Caco-2 (cell line): Measurements from ENCODE around the gene ADCY1. TPM values are rescaled to one million over a fixed set of nuclear protein-coding genes. Genes with fewer than 3 reads are reported as not detected.

Source experiments
- BruUV-seq: library from RNA; stranded (reverse); fragments of 400-500 nt; replicated peaks from 2 replicates; lab custom pipeline; 2021; lab: Mats Ljungman, UMichigan
- CTCF ChIA-PET: fragments of 300-600 bp; sonication (Branson Sonifier 250); formaldehyde crosslinking; loops from one replicate; lab custom pipeline; 2022; ENCODE audit warnings: antibody characterized with exemption; lab: Charles Lee
- POLR2A ChIA-PET: fragments of 300-600 bp; sonication (Branson Sonifier 250); formaldehyde crosslinking; loops from one replicate; lab custom pipeline; 2022; ENCODE audit warnings: antibody characterized with exemption; lab: Charles Lee
- DNase-seq, 2 experiments: peaks; one replicate each; pipeline versions ENCODE4 v3.0.0 to v3.0.0-alpha.2; 2020 to 2022
- H3K27me3 ChIP-seq: replicated peaks from 2 replicates; pipeline ENCODE4 v1.6.0; 2011; ENCODE audit warnings: low read length; ENCODE audit not compliant: control insufficient read depth, insufficient read depth
- H3K36me3 ChIP-seq: 2 replicates; pipeline ENCODE4 v1.5.1; 2011; ENCODE audit warnings: low read length; ENCODE audit not compliant: control insufficient read depth, insufficient read depth
- H3K4me1 ChIP-seq: fragments of 250-450 bp; sonication (Bioruptor Pico); 2 replicates; pipeline ENCODE4 v1.5.1; 2020; ENCODE audit warnings: mild to moderate bottlenecking
- H3K4me3 ChIP-seq: 2 replicates; pipeline ENCODE4 v1.5.1; 2011; ENCODE audit warnings: low read depth, mild to moderate bottlenecking, control low read depth, low read length
- H3K9me3 ChIP-seq: fragments of 250-450 bp; sonication (Bioruptor Pico); 2 replicates; pipeline ENCODE4 v1.5.1; 2020; ENCODE audit warnings: mild to moderate bottlenecking, moderate library complexity
- H3K27ac Mint-ChIP-seq: one replicate; pipeline ENCODE4 v1.8.0; 2022; ENCODE audit warnings: mixed read lengths; ENCODE audit not compliant: unreplicated experiment
- H3K27me3 Mint-ChIP-seq: one replicate; pipeline ENCODE4 v1.8.0; 2022; ENCODE audit warnings: mixed read lengths; ENCODE audit not compliant: insufficient read depth, unreplicated experiment
- H3K36me3 Mint-ChIP-seq: one replicate; pipeline ENCODE4 v1.8.0; 2022; ENCODE audit warnings: mild to moderate bottlenecking, mixed read lengths; ENCODE audit not compliant: insufficient read depth, unreplicated experiment
- H3K4me1 Mint-ChIP-seq: one replicate; pipeline ENCODE4 v1.8.0; 2022; ENCODE audit warnings: low read depth, mixed read lengths; ENCODE audit not compliant: unreplicated experiment
- H3K4me3 Mint-ChIP-seq: one replicate; pipeline ENCODE4 v1.8.0; 2022; ENCODE audit warnings: mild to moderate bottlenecking, moderate library complexity, mixed read lengths; ENCODE audit not compliant: unreplicated experiment
- H3K9me3 Mint-ChIP-seq: one replicate; pipeline ENCODE4 v1.8.0; 2022; ENCODE audit warnings: mixed read lengths; ENCODE audit not compliant: unreplicated experiment
- intact Hi-C: fragments of 100-400 bp; cut with micrococcal nuclease; formaldehyde crosslinking; loops from one replicate; pipeline ENCODE4 v1.10.0; 2022; ENCODE audit not compliant: unreplicated experiment
- total RNA-seq: library from RNA; stranded (reverse); gene quantifications from 2 replicates; pipeline ENCODE4 v1.2.3, GENCODE V29; 2022
- TF ChIP-seq, protein P1 (sequence below), 2 experiments: fragments of 200-600 bp in 1 of 2; IDR thresholded peaks; 1 replicate in 1 of 2; 2 replicates in 1 of 2; pipeline versions ENCODE4 v1.5.1 to v1.8.0; 2011 to 2022; ENCODE audit warnings: antibody characterized with exemption in 1 of 2, control low read depth in 1 of 2, inconsistent platforms in 1 of 2, low read depth in 1 of 2, low read length in 1 of 2, mild to moderate bottlenecking in 1 of 2, moderate library complexity in 1 of 2; ENCODE audit not compliant: insufficient read depth in 1 of 2, severe bottlenecking in 1 of 2, unreplicated experiment in 1 of 2

ADCY1 gene
- total RNA-seq, 1 experiment from 2014 or later, result 2.9 TPM

GRCh38 chr7:45654341-45654740, 80.2 kb downstream of the ADCY1 start:
- no peak for DNase-seq
- TF ChIP-seq, protein P1, sequence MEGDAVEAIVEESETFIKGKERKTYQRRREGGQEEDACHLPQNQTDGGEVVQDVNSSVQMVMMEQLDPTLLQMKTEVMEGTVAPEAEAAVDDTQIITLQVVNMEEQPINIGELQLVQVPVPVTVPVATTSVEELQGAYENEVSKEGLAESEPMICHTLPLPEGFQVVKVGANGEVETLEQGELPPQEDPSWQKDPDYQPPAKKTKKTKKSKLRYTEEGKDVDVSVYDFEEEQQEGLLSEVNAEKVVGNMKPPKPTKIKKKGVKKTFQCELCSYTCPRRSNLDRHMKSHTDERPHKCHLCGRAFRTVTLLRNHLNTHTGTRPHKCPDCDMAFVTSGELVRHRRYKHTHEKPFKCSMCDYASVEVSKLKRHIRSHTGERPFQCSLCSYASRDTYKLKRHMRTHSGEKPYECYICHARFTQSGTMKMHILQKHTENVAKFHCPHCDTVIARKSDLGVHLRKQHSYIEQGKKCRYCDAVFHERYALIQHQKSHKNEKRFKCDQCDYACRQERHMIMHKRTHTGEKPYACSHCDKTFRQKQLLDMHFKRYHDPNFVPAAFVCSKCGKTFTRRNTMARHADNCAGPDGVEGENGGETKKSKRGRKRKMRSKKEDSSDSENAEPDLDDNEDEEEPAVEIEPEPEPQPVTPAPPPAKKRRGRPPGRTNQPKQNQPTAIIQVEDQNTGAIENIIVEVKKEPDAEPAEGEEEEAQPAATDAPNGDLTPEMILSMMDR (IDR thresholded peaks at IDR 0.05; ENCODE audit: insufficient read depth in 1 of 2, low read depth in 1 of 2, low read length in 1 of 2, severe bottlenecking in 1 of 2, unreplicated experiment in 1 of 2), result no peak
- H3K27ac Mint-ChIP-seq, result no peak overlapping the region
- peaks cover 7% of the 10 kb centered on the region for H3K4me1 Mint-ChIP-seq
- Histone ChIP-seq H3K4me3 (no peak overlapping the region), H3K27me3 (no peaks in the 10 kb centered on the region), H3K36me3 (no peaks in the 10 kb centered on the region), H3K4me1 (peaks cover 5% of the 10 kb centered on the region; the same call in 1 of the 2 replicates), H3K9me3 (no peaks in the 10 kb centered on the region)
- no peaks in the 10 kb centered on the region for H3K36me3 Mint-ChIP-seq
- ChIA-PET CTCF (interaction anchor here (1.3 kb wide), 1 partner anchor 9 kb away, joined by 3 read pairs; no protein-coding TSS in a partner anchor), POLR2A (no interaction called here)
- no peaks in the 10 kb centered on the region for H3K9me3 Mint-ChIP-seq
- no peak overlapping the region for H3K4me3 Mint-ChIP-seq
- intact Hi-C loops, result no loop called here
- no TSS peak for BruUV-seq
- no peaks in the 10 kb centered on the region for H3K27me3 Mint-ChIP-seq

GRCh38 chr7:45655539-45655938, 81.4 kb downstream of the ADCY1 start:
- BruUV-seq, result no TSS peak
- intact Hi-C loops, result no loop called here
- DNase-seq, result no peak
- TF ChIP-seq, protein P1 (IDR thresholded peaks at IDR 0.05; ENCODE audit: insufficient read depth in 1 of 2, low read depth in 1 of 2, low read length in 1 of 2, severe bottlenecking in 1 of 2, unreplicated experiment in 1 of 2), result no peak
- peaks cover 2% of the 10 kb centered on the region for H3K27me3 Mint-ChIP-seq
- no peaks in the 10 kb centered on the region for H3K36me3 ChIP-seq
- H3K4me3 Mint-ChIP-seq, result no peak overlapping the region
- no peak overlapping the region for H3K4me3 ChIP-seq
- H3K4me1 ChIP-seq, result no peaks in the 10 kb centered on the region
- H3K27ac Mint-ChIP-seq, result no peak overlapping the region
- H3K9me3 ChIP-seq, result no peaks in the 10 kb centered on the region
- no peaks in the 10 kb centered on the region for H3K27me3 ChIP-seq
- H3K4me1 Mint-ChIP-seq, result no peaks in the 10 kb centered on the region
- peaks cover 2% of the 10 kb centered on the region for H3K36me3 Mint-ChIP-seq
- H3K9me3 Mint-ChIP-seq, result no peaks in the 10 kb centered on the region
- ChIA-PET CTCF (no interaction called here), POLR2A (no interaction called here)

- intact Hi-C loops, result no loop called here
- Mint-ChIP-seq H3K27ac (no peak overlapping the region), H3K9me3 (no peaks in the 10 kb centered on the region)
Measured at GRCh38 chr7:45656431-45656830, 82.3 kb downstream of the ADCY1 start.

More at GRCh38 chr7:45656431-45656830, 82.3 kb downstream of the ADCY1 start:
- Histone ChIP-seq H3K36me3 (no peaks in the 10 kb centered on the region), H3K27me3 (no peaks in the 10 kb centered on the region), H3K4me3 (no peak overlapping the region), H3K4me1 (no peaks in the 10 kb centered on the region), H3K9me3 (no peaks in the 10 kb centered on the region)
- TF ChIP-seq, protein P1 (IDR thresholded peaks at IDR 0.05; ENCODE audit: insufficient read depth in 1 of 2, low read depth in 1 of 2, low read length in 1 of 2, severe bottlenecking in 1 of 2, unreplicated experiment in 1 of 2), result no peak
- ChIA-PET POLR2A (no interaction called here), CTCF (no interaction called here)
- peaks cover 2% of the 10 kb centered on the region for H3K27me3 Mint-ChIP-seq
- H3K36me3 Mint-ChIP-seq, result peaks cover 4% of the 10 kb centered on the region
- no peak overlapping the region for H3K4me3 Mint-ChIP-seq
- DNase-seq, result no peak
- H3K4me1 Mint-ChIP-seq, result no peaks in the 10 kb centered on the region
- no TSS peak for BruUV-seq
